IPS DF 6.9 (cell line): Measurements from ENCODE around the gene TNFAIP8.

ENCODE experiments used
- DNase-seq: peaks from one replicate; pipeline ENCODE4 v3.0.0-alpha.2; 2013; ENCODE audit warnings: low read depth, low spot score
- H3K27ac ChIP-seq: one replicate; pipeline ENCODE4 v1.5.1; 2013; ENCODE audit warnings: low read length, control low read depth
- H3K27me3 ChIP-seq: 2 replicates; pipeline ENCODE4 v1.6.1; 2013; ENCODE audit warnings: mild to moderate bottlenecking, low read length; ENCODE audit not compliant: control insufficient read depth, insufficient read depth
- H3K36me3 ChIP-seq: 2 replicates; pipeline ENCODE4 v1.6.1; 2013; ENCODE audit warnings: low read length; ENCODE audit not compliant: control insufficient read depth, insufficient read depth
- H3K4me1 ChIP-seq: 2 replicates; pipeline ENCODE4 v1.6.1; 2013; ENCODE audit warnings: low read length; ENCODE audit not compliant: control insufficient read depth, insufficient read depth
- H3K4me3 ChIP-seq: 2 replicates; pipeline ENCODE4 v1.5.1; 2013; ENCODE audit warnings: mild to moderate bottlenecking, low read length
- H3K9me3 ChIP-seq: 2 replicates; pipeline ENCODE4 v1.6.1; 2013; ENCODE audit warnings: low read length, inconsistent platforms; ENCODE audit not compliant: control insufficient read depth, insufficient read depth
- WGBS: extraction: QIAGEN DNeasy Blood & Tissue Kit; methylation state at CpG from one replicate; pipeline ENCODE4 v1.1.7; 2013; ENCODE audit warnings: mixed read lengths, missing lambda C conversion rate; ENCODE audit not compliant: insufficient read length, insufficient coverage; 5-methylcytosine and 5-hydroxymethylcytosine counted together

Gene TNFAIP8

DNA sequence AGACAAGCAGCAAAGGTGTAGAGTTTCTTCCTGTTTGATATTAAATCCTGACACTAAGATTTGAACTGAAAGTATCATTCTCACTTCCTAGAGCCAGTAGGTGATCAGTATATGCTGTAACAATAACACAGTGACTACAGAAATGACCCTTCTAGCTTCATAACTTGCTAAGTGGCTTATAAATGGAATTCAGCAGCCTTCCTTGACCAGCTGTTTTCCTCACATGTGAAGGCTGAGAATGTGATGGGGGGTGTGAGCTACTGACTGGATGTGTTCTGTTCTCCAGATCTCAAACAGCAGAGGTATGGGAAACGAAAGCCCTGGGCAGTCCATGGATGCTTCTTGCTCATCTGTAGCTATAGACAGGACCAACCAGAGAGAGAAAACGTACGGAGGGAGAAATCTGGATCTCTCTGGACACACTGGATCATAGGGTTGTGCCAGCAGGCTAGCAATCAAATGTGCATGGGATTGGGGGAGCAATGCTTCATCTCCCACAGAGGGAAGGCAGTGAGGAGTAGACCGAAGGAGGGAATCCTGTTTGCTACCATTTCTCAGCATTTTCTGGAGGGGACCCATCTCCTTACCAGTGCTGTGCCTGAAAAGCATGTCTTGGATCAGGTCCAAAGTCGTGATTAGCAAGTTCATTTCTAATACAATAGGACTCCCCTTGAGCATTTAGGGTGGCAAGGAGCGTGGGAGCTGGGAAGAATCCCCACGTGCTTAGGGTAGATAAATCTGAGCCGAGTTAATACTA is 39.4 kb downstream of the TNFAIP8 start:
- H3K9me3 ChIP-seq: no peaks in the 10 kb centered on the region
- H3K27ac ChIP-seq: no peak overlapping the region
- no peak for DNase-seq
- no peak overlapping the region for H3K4me3 ChIP-seq
- H3K36me3 ChIP-seq: no peaks in the 10 kb centered on the region; the same call in 1 of the 2 replicates
- H3K4me1 ChIP-seq: 0 out of 2 replicates have a peak, but pooled peaks cover 1% of the 10 kb centered on the region
- no CpG with 5 or more reads among the region's 8 CpGs for WGBS
- no peaks in the 10 kb centered on the region for H3K27me3 ChIP-seq

DNA sequence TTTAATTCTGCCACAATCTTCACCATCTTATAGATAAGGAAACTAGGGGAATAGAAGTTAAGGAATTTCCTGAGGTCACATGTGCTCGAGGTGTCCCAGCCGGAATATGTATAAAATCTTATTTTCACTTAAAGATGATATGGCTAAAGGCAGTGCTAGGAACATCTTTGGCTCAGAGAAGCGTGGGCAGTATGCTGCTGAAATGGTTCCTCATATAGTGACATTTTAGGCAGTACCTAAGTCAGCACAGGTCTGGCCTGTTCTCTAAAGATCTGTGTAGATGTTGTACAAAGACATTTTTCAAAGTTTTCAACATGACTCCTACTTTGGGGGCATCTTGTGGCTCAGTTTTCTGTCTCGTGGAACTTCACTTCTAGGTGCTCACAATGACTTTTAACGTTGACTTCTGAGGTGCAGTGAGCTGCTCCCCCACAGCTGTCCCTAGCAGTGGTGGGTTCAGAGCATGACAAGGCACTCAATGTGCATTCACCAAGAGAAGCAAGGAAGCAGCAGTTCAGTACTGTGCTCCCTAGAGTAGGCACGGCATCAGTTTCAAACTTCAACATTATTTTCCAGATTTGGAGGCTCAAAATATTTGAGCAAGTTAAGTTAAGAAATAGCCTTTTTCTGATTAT is 40.3 kb downstream of the TNFAIP8 start:
- no peak for DNase-seq
- Histone ChIP-seq H3K36me3 (no peaks in the 10 kb centered on the region; the same call in 1 of the 2 replicates), H3K27me3 (no peaks in the 10 kb centered on the region), H3K9me3 (no peaks in the 10 kb centered on the region), H3K27ac (no peak overlapping the region), H3K4me1 (0 out of 2 replicates have a peak, but pooled peaks cover 1% of the 10 kb centered on the region), H3K4me3 (no peak overlapping the region)
- no CpG with 5 or more reads among the region's 6 CpGs for WGBS

DNA sequence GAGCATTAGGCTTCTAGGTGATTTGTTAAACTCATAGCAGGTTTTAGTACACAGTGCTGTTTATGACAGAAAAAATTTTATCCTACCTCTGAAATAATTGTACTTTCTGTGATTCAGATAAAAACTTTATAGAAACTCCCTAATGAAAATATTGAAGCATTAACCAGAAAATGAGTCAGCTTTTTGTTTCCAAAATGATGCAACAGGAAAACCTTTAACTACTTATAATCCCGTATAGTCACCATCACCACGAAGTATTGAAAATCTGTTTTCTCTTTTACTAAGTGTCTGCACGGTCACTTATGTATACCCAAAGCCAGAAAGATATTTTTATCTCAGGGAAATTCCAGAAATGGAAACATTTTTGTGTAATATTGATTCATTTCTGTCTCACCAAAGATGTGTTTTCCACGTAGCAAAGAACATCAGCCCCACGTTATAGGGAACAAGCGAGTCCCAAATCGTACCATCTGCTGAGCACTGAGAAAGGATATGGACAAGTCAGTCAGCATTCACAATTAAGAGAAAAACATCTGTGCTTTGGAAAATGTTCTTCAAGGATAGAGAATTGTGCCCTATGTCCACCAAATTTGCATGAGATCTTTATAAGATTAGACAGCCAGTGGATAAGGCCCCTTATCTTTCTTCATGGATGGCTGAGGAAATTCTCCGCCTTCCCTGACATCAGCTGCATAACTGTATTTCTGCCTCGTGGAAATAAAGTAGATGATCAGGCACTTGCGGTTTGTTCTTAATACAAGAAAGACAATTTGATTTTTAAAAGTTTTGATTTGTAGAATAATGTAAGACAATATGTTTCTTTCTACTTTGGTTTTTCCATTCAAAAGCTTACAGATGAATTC is 41.9 kb downstream of the TNFAIP8 start:
- no peaks in the 10 kb centered on the region; the same call in 1 of the 2 replicates for H3K36me3 ChIP-seq
- 100% methylated on average over 1 of the region's 10 CpGs for WGBS
- H3K9me3 ChIP-seq: no peaks in the 10 kb centered on the region
- H3K27me3 ChIP-seq: no peaks in the 10 kb centered on the region
- no peak overlapping the region for H3K27ac ChIP-seq
- no peak for DNase-seq
- H3K4me3 ChIP-seq: no peak overlapping the region
- 0 out of 2 replicates have a peak, but pooled peaks cover 1% of the 10 kb centered on the region for H3K4me1 ChIP-seq

DNA sequence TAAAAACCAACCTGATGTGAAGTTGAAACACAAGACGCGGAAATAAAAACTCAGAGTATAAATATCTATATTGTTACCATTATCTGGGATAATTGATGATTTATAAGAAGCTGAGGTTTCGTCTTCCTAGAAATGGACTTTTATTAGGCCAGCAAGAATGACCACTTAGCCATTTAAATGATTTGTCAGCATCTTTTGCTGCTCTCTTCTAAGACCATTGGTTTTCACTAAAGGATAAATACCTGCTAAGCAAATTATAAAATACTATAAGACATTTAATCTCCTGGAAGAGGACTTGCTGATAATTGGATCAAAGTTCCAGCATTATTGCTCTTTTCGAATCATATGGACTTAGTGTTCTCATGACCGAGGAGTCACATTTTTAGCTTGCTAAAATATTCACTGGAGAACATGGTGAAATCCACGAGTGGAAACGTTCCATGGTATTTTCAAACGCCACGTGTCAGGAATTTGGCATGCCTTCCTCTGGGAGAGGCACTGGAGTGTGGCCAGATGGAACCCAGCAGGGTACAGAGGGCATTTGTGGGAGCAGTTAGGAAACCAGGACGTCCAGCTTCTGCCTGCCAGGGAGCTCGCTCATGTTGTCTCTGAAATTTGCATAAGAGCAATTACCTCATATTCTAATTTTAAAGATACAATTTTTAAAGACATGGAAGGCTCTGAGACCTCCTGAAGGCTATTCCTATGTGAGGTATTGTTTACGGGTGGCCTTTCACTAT is 43.1 kb downstream of the TNFAIP8 start:
- H3K4me3 ChIP-seq: no peak overlapping the region
- DNase-seq: no peak
- H3K27ac ChIP-seq: no peak overlapping the region
- no peaks in the 10 kb centered on the region for H3K9me3 ChIP-seq
- H3K27me3 ChIP-seq: no peaks in the 10 kb centered on the region
- H3K4me1 ChIP-seq: 0 out of 2 replicates have a peak, but pooled peaks cover 1% of the 10 kb centered on the region
- H3K36me3 ChIP-seq: no peaks in the 10 kb centered on the region
- no CpG with 5 or more reads among the region's 12 CpGs for WGBS

DNA sequence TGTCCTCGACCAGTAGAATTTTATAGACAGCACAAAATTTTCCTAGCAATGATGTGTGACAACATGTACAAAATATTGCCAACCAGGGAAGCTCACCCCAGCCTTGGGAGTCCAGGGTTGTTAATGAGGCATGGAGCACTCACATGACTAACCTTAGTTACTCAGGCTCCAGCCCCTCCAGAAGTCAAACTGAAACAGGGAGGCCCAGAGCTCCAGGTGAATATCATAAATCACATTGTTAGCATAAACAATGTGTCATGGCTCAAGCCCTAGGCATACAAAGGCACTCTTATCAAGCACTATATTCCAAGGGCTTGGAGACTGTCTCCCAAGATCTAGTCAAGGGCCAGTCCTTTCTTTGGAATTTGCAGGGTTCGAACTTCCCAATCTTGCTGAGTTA is 44.4 kb downstream of the TNFAIP8 start:
- Histone ChIP-seq H3K27ac (no peak overlapping the region), H3K27me3 (no peaks in the 10 kb centered on the region), H3K4me3 (no peak overlapping the region), H3K4me1 (0 out of 2 replicates have a peak, but pooled peaks cover 1% of the 10 kb centered on the region), H3K36me3 (no peaks in the 10 kb centered on the region), H3K9me3 (no peaks in the 10 kb centered on the region)
- WGBS: no CpG with 5 or more reads among the region's 2 CpGs
- DNase-seq: no peak

DNA sequence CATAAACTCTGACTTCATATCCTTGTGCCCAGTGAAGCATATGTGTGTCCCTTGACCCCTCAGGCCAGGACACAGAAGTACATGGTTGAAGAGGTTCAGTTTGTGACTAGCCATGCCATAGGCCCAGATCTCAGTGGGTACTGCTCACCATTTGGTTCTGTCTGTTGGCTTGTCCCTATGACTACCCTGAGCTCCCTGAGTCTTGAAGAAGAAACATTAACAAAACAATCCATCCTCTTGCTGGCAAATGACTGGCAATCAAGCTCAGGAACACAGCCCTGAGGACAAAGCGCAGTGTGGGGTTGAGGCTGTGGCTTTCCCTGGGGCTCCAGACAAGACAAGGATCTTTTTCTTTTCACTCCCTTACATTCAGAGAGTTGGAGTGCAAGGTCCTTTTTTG is 46.3 kb downstream of the TNFAIP8 start:
- H3K27ac ChIP-seq: no peak overlapping the region

DNA sequence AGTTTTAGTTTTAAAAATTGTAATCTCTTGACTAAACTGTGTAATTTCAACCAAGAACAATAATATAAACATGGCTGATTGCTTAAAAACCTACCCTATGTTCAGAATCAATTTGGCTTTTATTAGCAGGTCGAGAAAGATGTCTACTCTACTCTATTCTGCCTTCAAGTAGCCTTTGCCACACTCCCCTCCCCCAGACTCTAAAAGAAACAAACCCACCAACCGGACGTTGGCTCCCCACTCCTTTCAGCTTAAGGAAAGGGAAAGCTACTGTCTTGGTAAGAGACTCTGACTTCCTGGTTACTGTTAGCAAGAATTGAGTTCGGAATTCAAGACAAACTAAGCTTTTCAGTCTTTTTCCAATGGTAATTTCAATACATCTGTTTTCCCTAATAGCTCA is 46.7 kb downstream of the TNFAIP8 start:
- no CpG with 5 or more reads among the region's 4 CpGs for WGBS
- Histone ChIP-seq H3K36me3 (no peaks in the 10 kb centered on the region), H3K27me3 (no peaks in the 10 kb centered on the region), H3K9me3 (no peaks in the 10 kb centered on the region), H3K4me1 (no peaks in the 10 kb centered on the region), H3K27ac (no peak overlapping the region), H3K4me3 (no peak overlapping the region)
- DNase-seq: no peak

More for the DNA sequence above, 46.3 kb downstream of the TNFAIP8 start:
- no peak for DNase-seq
- Histone ChIP-seq H3K27me3 (no peaks in the 10 kb centered on the region), H3K4me1 (no peaks in the 10 kb centered on the region), H3K9me3 (no peaks in the 10 kb centered on the region), H3K4me3 (no peak overlapping the region), H3K36me3 (no peaks in the 10 kb centered on the region)
- WGBS: no CpG with 5 or more reads among the region's 1 CpG

DNA sequence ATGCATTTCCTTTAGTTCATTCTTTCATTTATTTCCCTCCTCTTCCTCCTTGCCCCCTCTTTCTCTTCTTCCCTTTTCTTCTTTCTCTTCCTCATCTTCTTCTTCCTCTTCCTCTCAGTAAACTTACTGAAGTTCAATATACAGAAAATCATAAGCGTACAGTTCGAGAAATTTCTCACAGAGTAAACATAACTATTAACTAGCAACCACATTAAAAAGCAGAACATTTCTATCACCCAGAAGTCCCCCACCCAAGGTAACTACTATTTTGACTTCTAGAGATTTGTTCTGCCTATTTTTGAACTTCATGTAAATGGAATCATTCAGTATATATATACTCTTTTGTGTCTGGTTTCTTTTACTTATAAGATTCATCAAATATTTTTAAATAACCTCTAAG is 48.2 kb downstream of the TNFAIP8 start:
- Histone ChIP-seq H3K4me3 (no peak overlapping the region), H3K36me3 (no peaks in the 10 kb centered on the region), H3K9me3 (no peaks in the 10 kb centered on the region), H3K27ac (no peak overlapping the region), H3K27me3 (no peaks in the 10 kb centered on the region), H3K4me1 (no peaks in the 10 kb centered on the region)
- no peak for DNase-seq
- WGBS: no CpG with 5 or more reads among the region's 2 CpGs

DNA sequence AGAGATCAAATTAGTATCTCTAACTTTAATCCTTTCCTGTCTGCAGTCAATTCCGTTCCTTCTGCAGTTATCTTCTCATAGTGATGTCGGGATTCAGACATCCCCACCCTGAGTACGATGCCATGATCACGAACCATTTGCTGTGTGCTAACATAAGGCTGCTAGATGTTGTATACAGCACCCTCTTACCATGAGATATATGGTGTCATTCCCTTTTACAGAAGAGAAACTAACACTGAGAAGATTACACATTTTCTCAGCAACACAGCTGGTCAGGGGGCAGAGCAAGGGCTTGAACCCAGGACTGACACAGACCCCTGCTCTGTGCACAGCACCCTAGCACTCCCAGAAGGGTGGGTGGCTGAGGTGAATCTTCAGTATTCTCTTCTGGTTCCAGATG is 49.6 kb downstream of the TNFAIP8 start:
- H3K9me3 ChIP-seq: no peaks in the 10 kb centered on the region
- H3K36me3 ChIP-seq: no peaks in the 10 kb centered on the region
- DNase-seq: no peak
- no CpG with 5 or more reads among the region's 4 CpGs for WGBS
- no peak overlapping the region for H3K27ac ChIP-seq
- H3K4me1 ChIP-seq: no peaks in the 10 kb centered on the region
- H3K4me3 ChIP-seq: no peak overlapping the region
- H3K27me3 ChIP-seq: no peaks in the 10 kb centered on the region
